ENCODE results near the gene PRKCZ. TPM values are rescaled to one million over a fixed set of nuclear protein-coding genes. Genes with fewer than 3 reads are reported as not detected.

PRKCZ gene
- total RNA-seq, 2 experiments from 2014 or later, result 8.0 to 10.0 TPM

DNA sequence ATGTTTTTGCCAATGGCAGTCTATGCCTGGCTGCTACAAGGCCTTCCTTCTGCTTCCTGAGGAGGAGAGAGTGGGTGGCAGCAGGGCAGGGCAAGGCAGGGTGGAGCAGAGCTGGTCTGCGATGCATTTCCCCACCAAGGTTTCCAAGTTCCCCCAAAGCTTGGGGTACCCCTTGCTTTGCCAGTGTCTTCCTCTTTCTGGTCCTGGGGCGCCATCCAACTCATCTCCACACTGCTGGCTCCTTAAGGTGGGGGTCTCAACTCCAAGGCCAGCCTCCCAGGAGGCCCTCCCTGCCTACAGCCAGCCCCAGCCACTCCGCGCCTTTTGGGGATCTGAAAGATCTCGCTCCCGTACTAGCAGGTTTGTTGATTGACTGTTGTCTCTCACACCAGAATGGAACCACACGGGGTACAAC, 174.0 kb downstream of the PRKCZ start:
- ChIA-PET POLR2A (no interaction called here), CTCF (ENCODE audit: unreplicated experiment) (no interaction called here)
- Histone ChIP-seq H3K4me3 (ENCODE audit: low read depth, low read length, poor library complexity, severe bottlenecking) (no peak overlapping the region), H3K9me3 (ENCODE audit: low read length) (no peaks in the 10 kb centered on the region), H3K79me2 (ENCODE audit: insufficient read depth, low read depth, low read length) (no peaks in the 10 kb centered on the region), H3K36me3 (ENCODE audit: insufficient read depth, low read length) (no peaks in the 10 kb centered on the region), H2AFZ (ENCODE audit: low read length) (no peak overlapping the region), H4K20me1 (ENCODE audit: insufficient read depth, low read length) (no peaks in the 10 kb centered on the region), H3K4me2 (ENCODE audit: low read length) (no peak overlapping the region), H3K4me1 (ENCODE audit: insufficient read depth, low read length, poor library complexity, severe bottlenecking) (peaks cover 3% of the 10 kb centered on the region), H3K9me2 (ENCODE audit: insufficient read depth, low read length) (no peaks in the 10 kb centered on the region), H3K27ac (ENCODE audit: low read depth, low read length, poor library complexity, severe bottlenecking) (no peak overlapping the region)
- no TSS peak for BruUV-seq (replicated peaks)
- no peak for DNase-seq (ENCODE audit: low spot score)
- TF ChIP-seq, protein P1, sequence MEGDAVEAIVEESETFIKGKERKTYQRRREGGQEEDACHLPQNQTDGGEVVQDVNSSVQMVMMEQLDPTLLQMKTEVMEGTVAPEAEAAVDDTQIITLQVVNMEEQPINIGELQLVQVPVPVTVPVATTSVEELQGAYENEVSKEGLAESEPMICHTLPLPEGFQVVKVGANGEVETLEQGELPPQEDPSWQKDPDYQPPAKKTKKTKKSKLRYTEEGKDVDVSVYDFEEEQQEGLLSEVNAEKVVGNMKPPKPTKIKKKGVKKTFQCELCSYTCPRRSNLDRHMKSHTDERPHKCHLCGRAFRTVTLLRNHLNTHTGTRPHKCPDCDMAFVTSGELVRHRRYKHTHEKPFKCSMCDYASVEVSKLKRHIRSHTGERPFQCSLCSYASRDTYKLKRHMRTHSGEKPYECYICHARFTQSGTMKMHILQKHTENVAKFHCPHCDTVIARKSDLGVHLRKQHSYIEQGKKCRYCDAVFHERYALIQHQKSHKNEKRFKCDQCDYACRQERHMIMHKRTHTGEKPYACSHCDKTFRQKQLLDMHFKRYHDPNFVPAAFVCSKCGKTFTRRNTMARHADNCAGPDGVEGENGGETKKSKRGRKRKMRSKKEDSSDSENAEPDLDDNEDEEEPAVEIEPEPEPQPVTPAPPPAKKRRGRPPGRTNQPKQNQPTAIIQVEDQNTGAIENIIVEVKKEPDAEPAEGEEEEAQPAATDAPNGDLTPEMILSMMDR (conservative IDR thresholded peaks at IDR 0.05; ENCODE audit: low read length), result no peak
- TF ChIP-seq EZH2phosphoT487 (IDR thresholded peaks at IDR 0.05; ENCODE audit: borderline replicate concordance, low read depth, low read length), result no peak
- intact Hi-C loops (cut with micrococcal nuclease; ENCODE audit: unreplicated experiment), result no loop called here

DNA sequence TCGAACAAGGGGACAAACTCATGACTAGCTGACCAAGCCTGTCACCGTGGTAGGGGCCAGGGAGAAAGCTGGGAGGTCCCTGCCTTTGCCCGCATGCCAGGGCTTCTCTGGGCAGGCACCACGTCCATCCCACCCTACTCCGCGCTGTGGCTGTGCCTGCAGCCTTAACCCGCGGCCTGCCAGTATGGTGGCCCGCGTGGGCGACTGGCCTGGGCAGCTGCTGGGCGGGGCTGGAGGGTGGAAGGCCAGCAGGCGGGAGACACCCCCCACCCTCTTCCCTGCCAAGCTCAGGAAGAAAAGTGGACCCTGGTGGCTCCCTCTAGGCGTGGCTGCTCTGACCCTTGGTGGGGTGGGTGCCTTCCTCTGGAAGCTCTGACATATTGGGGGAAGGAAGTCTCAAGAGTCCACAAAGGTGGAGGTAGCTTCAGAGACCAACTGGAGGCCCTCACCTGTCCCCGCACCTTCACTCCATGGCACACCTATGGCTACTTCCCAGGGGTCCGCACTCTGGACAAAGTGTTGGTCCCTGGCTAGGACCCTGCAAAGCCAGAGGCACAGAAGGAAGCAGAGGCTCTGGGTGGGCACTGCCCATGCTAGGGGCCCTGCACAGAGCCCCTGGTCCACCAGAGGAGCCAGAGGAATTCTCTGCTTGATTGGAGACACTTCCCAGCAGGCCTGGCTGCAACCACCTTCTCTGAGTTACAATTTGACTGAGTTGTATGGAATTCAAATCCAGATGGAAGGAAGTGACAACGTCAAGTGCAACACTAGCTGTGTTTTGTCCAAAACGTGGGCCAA, 174.6 kb downstream of the PRKCZ start:
- CTCF ChIA-PET (ENCODE audit: unreplicated experiment), result no interaction called here
- Histone ChIP-seq H3K79me2 (ENCODE audit: insufficient read depth, low read depth, low read length) (no peaks in the 10 kb centered on the region), H2AFZ (ENCODE audit: low read length) (no peak overlapping the region), H3K27ac (ENCODE audit: low read depth, low read length, poor library complexity, severe bottlenecking) (no peak overlapping the region), H3K9me3 (ENCODE audit: low read length) (no peaks in the 10 kb centered on the region), H3K4me2 (ENCODE audit: low read length) (no peak overlapping the region), H3K4me1 (ENCODE audit: insufficient read depth, low read length, poor library complexity, severe bottlenecking) (peaks cover 10% of the 10 kb centered on the region), H3K4me3 (ENCODE audit: low read depth, low read length, poor library complexity, severe bottlenecking) (no peak overlapping the region), H3K9me2 (ENCODE audit: insufficient read depth, low read length) (no peaks in the 10 kb centered on the region), H4K20me1 (ENCODE audit: insufficient read depth, low read length) (no peaks in the 10 kb centered on the region), H3K36me3 (ENCODE audit: insufficient read depth, low read length) (no peaks in the 10 kb centered on the region)
- intact Hi-C loops (cut with micrococcal nuclease; ENCODE audit: unreplicated experiment), result no loop called here
- BruUV-seq (replicated peaks), result no TSS peak
- TF ChIP-seq, protein P1 (conservative IDR thresholded peaks at IDR 0.05; ENCODE audit: low read length), result no peak
- TF ChIP-seq EZH2phosphoT487 (IDR thresholded peaks at IDR 0.05; ENCODE audit: borderline replicate concordance, low read depth, low read length), result no peak
- no peak for DNase-seq (ENCODE audit: low spot score)
- POLR2A ChIA-PET, result no interaction called here
